K562 (cell line): ENCODE measurements around the gene CCNL2. TPM values are rescaled to one million over a fixed set of nuclear protein-coding genes. Genes with fewer than 3 reads are reported as not detected.

Experiments used
- ARNT ChIP-seq, 2 experiments: fragments of 450-650 bp; IDR thresholded peaks; 2 replicates each; pipeline ENCODE4 v1.6.1; 2016; ENCODE audit warnings: mild to moderate bottlenecking in 1 of 2
- CHAMP1 ChIP-seq: fragments of 450-650 bp; IDR thresholded peaks from 2 replicates; pipeline ENCODE4 v1.6.1; 2016; ENCODE audit warnings: mild to moderate bottlenecking
- DACH1 ChIP-seq: fragments of 450-650 bp; IDR thresholded peaks from 2 replicates; pipeline ENCODE4 v1.6.1; 2018; ENCODE audit not compliant: partially characterized antibody
- E2F5 ChIP-seq: sonication (generic); formaldehyde crosslinking; IDR thresholded peaks from 2 replicates; pipeline ENCODE4 v1.8.0; 2022; ENCODE audit warnings: mild to moderate bottlenecking, missing genetic modification reagents
- HNRNPL ChIP-seq: fragments of 200-400 bp; formaldehyde crosslinking; IDR thresholded peaks from 2 replicates; pipeline ENCODE4 v1.6.1; 2017; ENCODE audit warnings: low read depth, mild to moderate bottlenecking, low read length
- MECOM ChIP-seq: fragments of 250-450 bp; sonication (Bioruptor Pico); IDR thresholded peaks from 2 replicates; pipeline ENCODE4 v1.8.0; 2022; ENCODE audit warnings: inconsistent platforms
- OTX1 ChIP-seq: fragments of 450-650 bp; formaldehyde crosslinking; IDR thresholded peaks from 2 replicates; pipeline ENCODE4 v1.4.0; 2022; ENCODE audit warnings: mild to moderate bottlenecking
- POLR2AphosphoS2 ChIP-seq: IDR thresholded peaks from 2 replicates; pipeline ENCODE4 v1.6.1; 2012; ENCODE audit warnings: low read length, improper control_type of control experiment
- POLR2H ChIP-seq: IDR thresholded peaks from 2 replicates; pipeline ENCODE4 v1.6.1; 2016; ENCODE audit warnings: missing genetic modification characterization, low read depth, mild to moderate bottlenecking, control low read depth, missing compliant biosample characterization, moderate library complexity
- RAD21 ChIP-seq, 2 experiments: fragments of 250-450 bp in 1 of 2; fragments of 450-650 bp in 1 of 2; sonication (Bioruptor Pico) in 1 of 2; formaldehyde crosslinking in 1 of 2; IDR thresholded peaks in 1 of 2; conservative IDR thresholded peaks in 1 of 2; 2 replicates each; pipeline versions ENCODE4 v1.4.0 to v1.8.0; 2020 to 2022; ENCODE audit warnings: mild to moderate bottlenecking in 2 of 2, moderate library complexity in 1 of 2
- RBM17 ChIP-seq: fragments of 200-400 bp; formaldehyde crosslinking; IDR thresholded peaks from 2 replicates; pipeline ENCODE4 v1.6.1; 2017; ENCODE audit warnings: low read depth, mild to moderate bottlenecking, low read length, borderline replicate concordance
- SETDB1 ChIP-seq: IDR thresholded peaks from one replicate; pipeline ENCODE4 v1.6.1; 2012; ENCODE audit warnings: low read length, control low read depth, inconsistent platforms
- TEAD1 ChIP-seq, 2 experiments: fragments of 450-650 bp in 1 of 2; sonication (generic) in 1 of 2; formaldehyde crosslinking; IDR thresholded peaks; 2 replicates each; pipeline versions ENCODE4 v1.4.0 to v1.8.0; 2020 to 2022; ENCODE audit warnings: mild to moderate bottlenecking in 2 of 2, missing genetic modification reagents in 1 of 2
- TFAP4 ChIP-seq: sonication (generic); formaldehyde crosslinking; IDR thresholded peaks from 2 replicates; pipeline ENCODE4 v1.8.0; 2022; ENCODE audit warnings: missing genetic modification reagents, mild to moderate bottlenecking, moderate library complexity, borderline replicate concordance
- ZBED1 ChIP-seq: IDR thresholded peaks from 2 replicates; pipeline ENCODE4 v1.6.1; 2014
- ZBTB43 ChIP-seq: sonication (generic); formaldehyde crosslinking; IDR thresholded peaks from 2 replicates; pipeline ENCODE4 v1.8.0; 2023; ENCODE audit warnings: mild to moderate bottlenecking, missing genetic modification reagents
- ZNF124 ChIP-seq: sonication (generic); formaldehyde crosslinking; IDR thresholded peaks from 2 replicates; pipeline ENCODE4 v1.8.1; 2022; ENCODE audit warnings: missing genetic modification reagents
- ZNF3 ChIP-seq: fragments of 250-450 bp; sonication (Bioruptor Pico); IDR thresholded peaks from 2 replicates; pipeline ENCODE4 v1.5.0; 2021; ENCODE audit warnings: mild to moderate bottlenecking, moderate library complexity
- ZNF354B ChIP-seq: fragments of 250-450 bp; sonication (Bioruptor Pico); IDR thresholded peaks from 2 replicates; pipeline ENCODE4 v1.4.0; 2020
- ZNF76 ChIP-seq: fragments of 250-450 bp; sonication (Bioruptor Pico); IDR thresholded peaks from 2 replicates; pipeline ENCODE4 v1.4.0; 2020; ENCODE audit warnings: mild to moderate bottlenecking, moderate library complexity, borderline replicate concordance
- polyA plus RNA-seq, 8 experiments: library from polyadenylated mRNA; depleted of rRNA in 4 of 8; stranded (reverse) in 5 of 8; unstranded in 3 of 8; fragments of >200 nt; fragmentation: Nextera tagmentation in 2 of 8; fragmentation: Illumina TruSeq in 1 of 8; extraction: Ambion mirVana in 2 of 8; extraction: Trizol in 1 of 8; gene quantifications; 2 replicates each; pipeline versions ENCODE4 v1.2.1 to v1.2.3, GENCODE V29; 2011 to 2014; ENCODE audit warnings: inconsistent platforms in 1 of 8, missing spikeins in 1 of 8
- total RNA-seq, 7 experiments: library from RNA; depleted of rRNA in 6 of 7; stranded (reverse); fragments of >200 nt in 6 of 7; fragmentation: Illumina TruSeq in 2 of 7; extraction: Trizol in 2 of 7; gene quantifications; 2 replicates each; pipeline versions ENCODE4 v1.2.1 to v1.2.3, GENCODE V29; 2011 to 2021; ENCODE audit warnings: low replicate concordance in 1 of 7
- TF ChIP-seq, protein P1 (sequence below): fragments of 450-650 bp; IDR thresholded peaks from 2 replicates; pipeline ENCODE4 v1.6.1; 2016; ENCODE audit warnings: borderline replicate concordance

Gene CCNL2
- total and polyA plus RNA-seq, 9 of the 15 experiments (the other 6 are each of a cell fraction or from before 2014, with no cell fraction given): 2.8 to 287 (median 94.5) TPM

DNA sequence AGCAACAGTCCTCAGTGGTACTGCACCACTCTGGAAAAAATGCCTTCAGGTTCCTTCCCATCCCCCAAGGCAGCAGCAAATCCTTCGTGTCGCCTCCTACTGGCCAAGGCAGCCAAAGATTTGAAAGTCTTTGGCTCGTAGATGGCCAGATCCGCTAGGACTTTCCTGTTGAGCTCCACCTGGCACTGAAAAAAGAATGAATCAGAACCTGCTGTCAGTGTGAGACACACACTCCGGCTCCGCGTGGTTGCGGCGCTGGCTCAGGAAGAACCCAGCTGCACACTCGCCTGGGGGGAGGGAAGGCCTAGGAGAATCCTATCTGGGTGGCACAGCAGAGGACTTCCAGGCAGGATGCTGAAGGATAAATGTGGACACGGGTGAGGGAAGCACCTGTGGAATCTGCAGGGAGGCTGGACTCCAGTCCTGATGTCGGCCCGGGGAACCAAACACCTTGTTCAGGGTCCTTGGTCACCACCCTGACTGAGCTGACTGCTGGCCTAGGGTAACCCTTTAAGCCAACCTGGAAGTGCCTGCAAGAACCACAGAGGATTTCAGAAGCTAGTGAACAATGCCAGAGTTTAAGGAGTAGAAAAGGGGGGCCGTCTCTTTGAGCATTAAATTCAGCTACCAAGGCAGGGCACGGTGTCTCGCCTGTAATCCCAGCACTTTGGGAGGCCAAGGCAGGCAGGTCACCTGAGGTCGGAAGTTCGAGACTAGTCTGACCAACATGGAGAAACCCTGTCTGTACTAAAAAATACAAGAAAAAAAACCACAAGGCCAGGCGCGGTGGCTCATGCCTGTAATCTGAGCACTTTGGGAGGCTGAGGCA, 3.2 kb upstream of the CCNL2 start (continued):
- TF ChIP-seq E2F5 (CRISPR knock-in tag): no peak
- peak; percentile 43; the same call in 1 of the 2 replicates for TF ChIP-seq TFAP4
- TF ChIP-seq, protein P1, sequence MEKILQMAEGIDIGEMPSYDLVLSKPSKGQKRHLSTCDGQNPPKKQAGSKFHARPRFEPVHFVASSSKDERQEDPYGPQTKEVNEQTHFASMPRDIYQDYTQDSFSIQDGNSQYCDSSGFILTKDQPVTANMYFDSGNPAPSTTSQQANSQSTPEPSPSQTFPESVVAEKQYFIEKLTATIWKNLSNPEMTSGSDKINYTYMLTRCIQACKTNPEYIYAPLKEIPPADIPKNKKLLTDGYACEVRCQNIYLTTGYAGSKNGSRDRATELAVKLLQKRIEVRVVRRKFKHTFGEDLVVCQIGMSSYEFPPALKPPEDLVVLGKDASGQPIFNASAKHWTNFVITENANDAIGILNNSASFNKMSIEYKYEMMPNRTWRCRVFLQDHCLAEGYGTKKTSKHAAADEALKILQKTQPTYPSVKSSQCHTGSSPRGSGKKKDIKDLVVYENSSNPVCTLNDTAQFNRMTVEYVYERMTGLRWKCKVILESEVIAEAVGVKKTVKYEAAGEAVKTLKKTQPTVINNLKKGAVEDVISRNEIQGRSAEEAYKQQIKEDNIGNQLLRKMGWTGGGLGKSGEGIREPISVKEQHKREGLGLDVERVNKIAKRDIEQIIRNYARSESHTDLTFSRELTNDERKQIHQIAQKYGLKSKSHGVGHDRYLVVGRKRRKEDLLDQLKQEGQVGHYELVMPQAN: no peak
- TF ChIP-seq CHAMP1: no peak
- TF ChIP-seq POLR2H (tag): peak; percentile 35; the same call in 1 of the 2 replicates
- TF ChIP-seq TEAD1 (CRISPR knock-in tag; IDR thresholded peaks at IDR 0.05): 0 out of 4 replicates have a peak, but pooled peaks of 1 of the 2 experiments have one; percentile 3
- no peak for TF ChIP-seq ZNF76 (CRISPR knock-in tag)
- TF ChIP-seq SETDB1: no peak
- TF ChIP-seq RBM17: no peak
- no peak for TF ChIP-seq MECOM (CRISPR knock-in tag)
- no peak for TF ChIP-seq ZNF354B (CRISPR knock-in tag)
- peak; percentile 29 to 53; a peak in 3 of 4 replicates for TF ChIP-seq RAD21 (CRISPR knock-in tag; conservative IDR thresholded peaks at IDR 0.05 in 1 of 2, IDR thresholded peaks at IDR 0.05 in 1 of 2)
- no peak for TF ChIP-seq DACH1
- TF ChIP-seq OTX1 (CRISPR knock-in tag): no peak
- TF ChIP-seq ARNT (IDR thresholded peaks at IDR 0.05): no peak
- TF ChIP-seq ZBED1: no peak
- TF ChIP-seq HNRNPL: no peak
- no peak for TF ChIP-seq ZNF124 (CRISPR knock-in tag)
- TF ChIP-seq POLR2AphosphoS2: peak; percentile 18; the same call in 1 of the 2 replicates
- no peak for TF ChIP-seq ZBTB43 (CRISPR knock-in tag)
- TF ChIP-seq ZNF3 (CRISPR knock-in tag): no peak
